Limb (tissue), 2 donors: ENCODE measurements around the gene TRERF1.

Source experiments
- DNase-seq, 2 donors: peaks; one replicate each; pipeline ENCODE4 v3.0.0-alpha.2; 2016; ENCODE audit errors: extremely low spot score in 2 of 2

The TRERF1 gene

DNA sequence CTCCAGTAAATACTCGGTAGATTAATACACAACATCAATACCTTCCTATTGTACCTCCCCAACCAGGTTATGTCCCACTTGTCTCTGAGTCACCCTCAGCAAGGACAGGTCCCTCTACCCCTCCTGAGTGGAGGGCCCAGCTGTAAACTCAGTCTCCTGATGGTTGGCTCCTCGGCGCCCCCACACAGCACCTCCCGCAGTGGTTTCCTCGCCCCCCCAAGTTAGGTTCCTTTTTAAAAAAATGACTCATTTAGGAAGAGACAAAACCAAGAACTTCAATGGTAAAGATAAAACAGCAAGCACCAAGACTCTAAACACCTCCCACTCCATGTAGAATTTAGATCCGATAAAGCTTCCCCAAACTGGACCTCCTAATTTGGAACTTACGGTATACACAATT lies 83.5 kb downstream of the TRERF1 start:
- DNase-seq = no peak

DNA sequence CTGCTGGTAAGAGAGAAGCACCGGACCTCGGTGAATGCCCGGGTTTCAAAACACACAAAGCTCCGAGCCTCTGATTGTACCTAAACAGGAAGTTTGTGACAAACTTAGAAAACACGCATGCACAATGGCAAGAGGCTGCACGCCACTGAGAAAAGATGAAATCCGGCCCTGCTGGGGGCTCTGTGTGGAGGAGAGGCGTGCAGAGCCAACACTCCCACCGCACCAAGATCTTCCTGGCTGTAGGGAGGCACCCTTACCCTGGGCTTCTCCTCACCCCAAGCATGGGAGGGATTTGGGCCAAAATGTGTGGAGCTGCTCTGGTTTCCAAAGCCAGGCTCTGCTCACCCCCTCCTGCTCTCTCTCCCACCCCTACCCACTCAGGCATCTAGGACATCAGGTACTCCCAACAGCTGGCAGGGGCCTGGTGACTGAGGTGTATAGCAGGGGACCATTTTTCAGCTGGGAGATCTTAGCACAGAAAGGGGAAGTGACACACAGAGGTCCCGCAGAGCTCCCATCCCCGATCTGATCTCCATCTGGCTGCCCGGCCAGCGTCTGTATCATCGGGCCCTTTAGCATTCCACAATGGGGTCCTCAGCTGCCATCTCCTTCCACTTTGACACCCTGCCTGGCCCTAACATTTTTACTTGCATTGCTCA lies 84.2 kb downstream of the TRERF1 start:
- no peak for DNase-seq

DNA sequence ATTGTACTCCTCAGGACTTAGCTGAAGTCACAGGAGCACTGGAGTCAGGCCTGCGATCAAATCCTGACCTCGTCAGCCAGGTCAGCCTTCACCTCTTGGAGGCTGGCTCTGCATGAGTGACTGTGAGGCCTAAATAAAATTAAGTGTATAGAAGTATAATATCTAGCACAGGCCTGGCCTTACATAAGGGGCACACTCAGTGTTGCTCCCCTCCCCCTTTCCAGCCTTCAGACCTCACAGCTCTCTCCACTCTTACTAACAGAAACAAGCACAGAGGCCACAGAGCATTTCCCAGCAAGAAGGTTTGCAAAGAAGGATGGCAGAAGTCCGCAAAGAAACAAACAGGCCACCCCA lies 84.8 kb downstream of the TRERF1 start:
- DNase-seq = no peak

DNA sequence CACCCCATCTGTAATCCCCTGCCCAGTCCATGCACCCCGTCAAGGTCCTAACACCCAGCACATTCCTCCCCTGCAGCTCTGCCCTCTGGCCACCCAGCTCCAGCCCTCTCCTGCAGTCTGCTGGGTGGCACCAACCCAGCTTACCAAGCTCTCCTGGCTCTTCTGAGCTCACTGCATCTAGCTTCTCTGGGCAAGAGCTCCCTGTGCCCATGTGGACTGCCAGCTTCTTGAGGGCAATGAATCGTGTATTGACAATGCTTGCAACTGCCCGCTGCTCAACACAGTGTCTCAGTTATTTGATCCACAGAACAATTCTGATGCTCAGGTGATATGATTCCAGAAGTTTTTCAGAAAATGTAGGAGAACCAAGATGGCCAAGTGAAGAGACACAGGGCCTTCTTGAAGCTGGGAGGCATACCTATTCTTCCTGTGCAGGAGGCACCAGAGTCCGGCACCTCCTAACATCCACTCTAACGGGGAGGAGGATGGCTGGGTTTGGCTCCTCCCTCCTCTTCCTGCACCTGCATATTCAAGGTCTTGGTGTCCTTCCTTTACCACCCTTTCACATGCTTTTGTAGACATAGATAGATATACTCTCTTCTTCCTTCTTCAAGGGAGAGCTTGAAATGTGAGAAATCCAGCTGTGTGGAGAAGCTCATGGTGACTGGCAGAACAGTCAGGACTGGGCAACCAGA lies 85.6 kb downstream of the TRERF1 start:
- DNase-seq = no peak

DNA sequence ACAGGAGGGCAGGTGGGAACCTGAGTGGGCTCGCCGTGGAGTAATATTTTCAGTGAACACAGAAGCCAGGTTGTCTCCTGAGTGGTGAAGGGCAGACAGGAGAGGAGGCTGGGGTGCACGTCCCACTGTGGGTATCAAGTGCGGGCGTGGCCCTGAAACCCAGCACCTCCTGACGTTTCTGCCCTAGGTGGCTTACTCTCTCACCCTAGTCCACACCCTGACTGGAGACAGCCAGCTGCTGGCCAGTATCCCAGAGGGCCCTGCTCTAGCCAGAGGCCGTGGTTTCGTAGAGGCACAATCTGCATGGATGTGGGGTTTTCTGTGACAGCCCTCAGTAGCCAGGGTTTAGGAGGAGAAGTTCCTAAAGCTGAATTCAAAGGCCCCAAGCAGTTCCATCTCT lies 86.7 kb downstream of the TRERF1 start:
- no peak for DNase-seq

DNA sequence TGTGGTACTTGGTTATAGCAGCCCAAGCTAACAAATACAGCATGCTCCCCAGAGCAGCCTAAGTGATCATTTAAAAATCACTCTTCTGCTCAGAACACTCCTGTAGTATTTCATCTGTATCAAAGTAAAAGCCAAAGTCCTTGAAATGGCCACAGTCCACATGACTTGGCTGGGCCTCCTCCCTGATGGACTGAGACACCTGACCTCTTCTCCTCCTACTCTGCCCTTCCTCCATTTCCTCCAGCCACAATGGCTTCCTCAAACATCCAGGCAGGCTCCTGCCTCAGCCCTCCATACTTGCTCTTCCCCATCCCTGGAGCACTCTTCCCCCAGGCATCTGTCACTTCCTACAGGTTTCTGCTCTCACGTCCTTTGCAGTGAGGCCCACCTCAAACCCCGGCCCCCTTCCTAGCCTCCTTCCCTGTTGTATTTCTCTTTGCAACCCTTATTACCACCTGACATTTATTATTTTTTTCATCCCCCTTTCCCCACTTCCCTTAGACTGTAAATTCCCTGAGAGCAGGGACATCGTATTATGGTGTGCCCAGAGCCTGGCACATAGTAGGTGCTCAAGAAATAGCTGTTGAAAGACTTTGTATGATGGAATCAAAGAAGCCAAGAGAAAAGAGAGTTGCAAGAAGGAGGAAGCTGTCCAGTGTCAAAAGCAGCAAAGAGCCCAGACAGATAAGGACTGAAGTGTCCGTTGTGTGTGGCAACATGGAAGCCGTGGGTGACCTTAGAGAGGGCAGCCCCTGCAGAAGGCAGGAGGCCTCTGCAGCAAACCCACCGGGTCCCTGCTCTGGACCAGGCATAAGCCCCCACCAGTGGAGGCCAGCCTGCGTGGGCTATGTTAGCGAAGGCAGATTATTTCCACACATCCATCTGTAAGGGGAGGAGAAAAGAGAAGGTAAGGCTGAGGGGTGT lies 87.5 kb downstream of the TRERF1 start:
- no peak for DNase-seq

DNA sequence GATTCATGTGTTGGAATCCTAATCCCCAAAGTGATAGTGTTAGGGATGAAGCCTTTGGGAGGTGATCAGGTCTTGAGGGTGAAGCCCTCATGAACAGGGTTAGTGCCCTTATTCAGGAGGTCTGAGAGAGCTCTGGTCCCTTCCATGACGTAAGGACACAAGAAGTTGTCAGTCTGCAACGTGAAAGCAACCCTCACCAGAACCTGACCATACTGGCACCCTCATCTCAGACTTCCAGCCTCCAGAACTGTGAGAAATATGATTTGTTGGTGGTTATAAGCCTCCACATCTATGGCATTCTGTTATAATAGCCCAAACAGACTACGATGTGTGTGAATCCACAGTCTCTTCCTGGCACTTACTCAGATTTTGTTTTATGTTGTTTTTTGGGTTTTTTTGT lies 90.7 kb downstream of the TRERF1 start:
- no peak for DNase-seq

DNA sequence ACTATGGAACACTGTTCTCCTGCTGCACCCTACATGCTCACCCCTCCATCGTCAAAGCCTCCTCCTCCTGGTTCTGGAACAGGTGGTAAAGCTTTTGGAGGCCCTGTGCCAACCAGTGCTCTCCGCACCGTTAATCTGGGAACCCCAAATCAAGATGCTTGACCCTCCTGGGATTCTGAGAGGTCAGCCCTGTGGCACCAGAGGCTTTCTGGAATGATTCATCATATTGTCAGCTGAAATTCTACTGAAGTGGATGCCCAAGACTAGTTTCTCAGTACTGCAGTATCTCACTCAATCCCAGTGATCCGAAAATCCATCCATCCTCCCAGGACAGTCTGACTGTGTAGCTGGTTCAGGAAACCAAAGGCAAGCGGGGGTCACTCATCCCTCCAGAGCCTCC lies 92.7 kb downstream of the TRERF1 start:
- DNase-seq = no peak

DNA sequence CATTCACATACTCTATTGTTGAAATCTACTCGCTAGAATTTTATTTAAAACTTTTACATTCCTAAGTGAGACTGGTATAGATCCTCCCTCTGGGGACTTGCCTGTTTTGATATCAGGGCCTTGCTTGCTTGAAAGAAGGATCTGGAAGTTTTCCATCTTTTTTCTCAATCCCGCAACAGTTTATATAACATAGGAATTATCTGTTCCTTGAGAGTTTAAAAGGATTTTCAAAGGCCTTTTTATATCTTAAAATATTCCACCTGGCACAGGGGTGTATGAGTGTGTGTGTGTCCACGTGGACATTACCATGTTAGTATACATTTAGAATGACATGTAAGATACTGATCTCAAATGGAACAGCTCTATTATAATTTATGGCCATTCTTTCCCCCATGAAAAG lies 96.3 kb downstream of the TRERF1 start:
- DNase-seq = no peak

DNA sequence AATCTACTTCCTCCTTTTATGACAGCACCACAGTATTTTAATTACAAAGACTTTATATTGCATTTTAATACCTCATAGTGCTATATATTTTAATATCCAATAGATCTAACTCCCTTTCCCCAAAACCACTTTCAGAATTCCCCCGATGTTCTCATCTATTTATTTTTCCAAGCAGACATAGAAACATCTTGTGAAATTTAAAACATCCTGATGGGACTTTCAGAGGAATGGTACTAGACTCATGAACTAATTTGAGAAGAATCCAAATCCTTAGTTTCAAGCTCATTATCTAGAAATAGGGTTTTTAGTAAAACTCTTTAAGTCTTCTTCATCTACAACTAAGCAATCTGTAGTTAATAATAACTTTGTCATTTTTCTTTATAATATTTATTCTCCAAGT lies 97.0 kb downstream of the TRERF1 start:
- DNase-seq = no peak

DNA sequence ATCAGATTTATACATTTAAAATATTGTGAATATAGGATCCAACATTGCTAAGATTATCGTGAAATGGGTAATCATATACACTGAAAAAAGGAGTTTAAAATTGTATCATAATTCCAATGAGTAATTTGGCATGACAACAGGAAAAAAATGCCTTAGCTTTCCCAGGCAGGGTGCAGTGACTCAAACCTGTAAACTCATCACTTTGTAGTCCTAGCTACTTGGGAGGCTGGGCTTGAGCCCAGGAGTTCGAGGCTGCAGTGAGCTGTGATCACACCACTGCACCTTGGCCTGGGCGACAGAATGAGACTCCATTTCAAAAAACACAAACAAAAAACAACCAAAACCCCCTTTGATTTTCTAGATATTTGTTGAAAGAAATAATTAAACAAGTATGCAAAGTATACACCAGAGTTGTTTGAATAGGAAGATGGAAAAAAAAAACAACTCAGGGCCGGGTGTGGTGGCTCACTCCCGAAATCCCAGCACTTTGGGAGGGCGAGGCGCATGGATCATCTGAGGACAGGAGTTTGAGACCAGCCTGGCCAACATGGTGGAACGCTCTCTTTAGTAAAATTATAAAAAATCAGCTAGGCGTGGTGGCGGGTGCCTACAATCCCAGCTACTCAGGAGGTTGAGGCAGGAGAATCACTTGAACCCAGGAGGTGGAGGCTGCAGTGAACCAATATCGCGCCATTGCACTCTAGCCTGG lies 98.7 kb downstream of the TRERF1 start:
- no peak for DNase-seq

DNA sequence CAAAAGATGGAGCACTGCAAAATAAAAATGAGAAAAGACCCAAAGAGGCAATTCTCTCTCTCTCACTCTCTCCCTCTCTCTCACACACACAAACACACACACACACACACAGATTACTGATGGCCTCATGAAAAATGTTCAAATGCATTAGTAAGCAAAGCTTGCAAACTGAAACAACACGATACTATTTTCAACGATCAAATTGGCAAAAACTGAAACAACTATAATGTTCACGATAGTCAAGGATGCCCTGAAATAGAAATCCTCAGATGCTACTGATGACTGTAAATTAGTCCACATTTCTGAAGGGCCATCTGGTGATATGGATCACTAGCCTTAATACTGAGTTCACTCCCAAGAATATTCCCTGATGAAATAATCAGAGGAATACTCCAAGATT lies 100.8 kb downstream of the TRERF1 start:
- no peak for DNase-seq

DNA sequence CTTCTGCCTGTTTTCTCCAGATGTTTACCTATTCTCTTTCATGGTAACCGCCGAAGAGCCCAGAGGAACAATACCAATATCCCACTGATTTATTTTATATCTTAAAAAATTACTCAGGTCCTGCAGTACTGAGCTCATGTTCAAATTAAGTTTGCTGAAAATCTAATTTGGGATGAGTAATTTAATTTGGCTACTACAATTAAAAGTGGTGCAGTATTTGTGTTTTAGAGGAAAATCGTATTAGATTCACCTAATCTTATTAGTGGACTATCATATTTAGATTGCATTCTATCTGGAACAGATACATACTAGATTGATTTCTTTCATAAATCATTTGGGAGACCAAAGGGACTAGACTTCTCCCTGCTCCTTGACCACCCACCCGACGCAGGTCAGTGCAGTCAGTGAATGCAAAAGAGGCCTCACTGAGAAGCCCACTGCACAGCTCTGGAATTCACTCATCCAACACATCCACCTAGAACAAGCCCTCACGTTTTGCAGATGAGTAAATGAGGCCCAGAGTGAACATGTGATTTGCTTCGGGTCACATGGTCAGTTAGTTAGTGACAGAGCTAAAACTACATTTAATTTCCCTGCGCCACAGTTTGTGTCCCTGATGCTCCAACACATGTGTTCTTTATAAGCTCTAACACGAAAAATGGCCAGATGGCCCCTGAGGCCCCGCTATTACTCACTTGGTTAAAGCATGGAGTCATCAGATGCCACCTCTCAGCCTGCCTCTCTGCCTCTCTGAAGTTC lies 101.8 kb downstream of the TRERF1 start:
- DNase-seq = no peak

DNA sequence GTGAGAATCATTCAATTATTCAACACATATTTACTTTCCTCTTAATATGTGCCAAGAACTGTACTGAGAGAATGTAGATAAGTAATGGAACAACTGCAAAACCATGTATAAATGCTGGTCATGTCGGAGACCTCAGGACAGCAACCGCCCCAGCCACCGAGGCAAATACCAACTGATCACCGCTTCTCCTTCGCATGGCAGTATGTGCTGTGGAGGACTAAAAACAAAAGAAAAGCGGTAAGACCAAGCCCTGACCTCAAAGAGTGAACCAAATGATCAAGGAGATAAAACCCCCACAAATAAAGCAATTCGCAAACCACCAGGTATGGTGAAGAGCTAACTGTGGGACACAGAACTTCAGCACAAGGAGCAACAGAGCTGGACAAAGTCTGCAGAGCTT lies 104.3 kb downstream of the TRERF1 start:
- DNase-seq = no peak

DNA sequence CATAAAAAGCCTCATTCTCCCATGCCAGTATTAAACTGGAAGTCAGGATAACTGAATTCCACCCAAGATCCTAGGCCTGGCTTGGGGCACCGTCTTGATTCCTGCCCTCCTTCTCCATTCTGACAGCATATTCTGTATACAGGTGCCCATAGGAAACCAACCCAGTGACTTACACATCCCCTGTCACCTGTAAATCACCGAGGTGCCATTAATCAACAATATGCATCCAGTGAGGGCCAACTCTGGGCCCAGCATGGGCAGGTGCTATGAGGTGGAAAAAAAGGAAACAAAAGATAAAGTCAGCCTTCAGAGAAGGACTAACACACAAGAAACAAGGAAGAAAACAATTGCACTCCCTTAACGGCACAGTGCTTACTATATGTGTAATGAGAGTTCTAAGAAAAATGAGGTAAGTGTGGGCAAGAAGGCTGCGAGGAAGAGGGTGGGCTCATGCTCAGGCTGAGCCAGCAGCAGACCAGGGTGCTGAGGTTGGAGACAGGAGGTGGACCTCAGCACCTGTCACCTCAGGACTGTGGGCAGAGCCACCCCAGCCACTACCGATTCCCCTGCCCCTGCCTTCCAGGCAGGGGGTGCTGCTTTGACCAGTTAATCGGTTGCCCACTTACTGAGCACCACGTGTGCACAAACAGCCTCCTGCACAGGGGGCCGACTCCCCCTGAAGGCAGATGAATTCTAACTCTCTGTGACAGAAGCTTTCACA lies 105.9 kb downstream of the TRERF1 start:
- DNase-seq = no peak

DNA sequence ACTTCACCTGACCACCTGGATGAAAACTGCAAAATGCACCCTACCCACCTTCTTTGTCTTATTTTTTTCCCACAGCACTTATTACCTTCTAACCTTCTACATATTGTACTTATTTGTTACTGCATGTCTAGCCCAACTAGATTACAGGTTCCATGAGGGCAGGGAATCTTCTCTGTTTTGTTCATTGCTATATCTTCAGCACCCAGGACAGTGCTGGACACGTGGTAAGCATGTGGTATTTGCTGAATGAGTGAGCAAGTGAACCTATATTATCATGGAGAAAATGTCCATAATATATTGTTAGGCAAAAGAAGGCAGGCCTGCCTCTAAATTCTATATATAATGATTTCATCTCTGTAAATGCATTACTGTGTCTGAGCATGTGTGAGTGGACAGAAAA lies 107.0 kb downstream of the TRERF1 start:
- no peak for DNase-seq

DNA sequence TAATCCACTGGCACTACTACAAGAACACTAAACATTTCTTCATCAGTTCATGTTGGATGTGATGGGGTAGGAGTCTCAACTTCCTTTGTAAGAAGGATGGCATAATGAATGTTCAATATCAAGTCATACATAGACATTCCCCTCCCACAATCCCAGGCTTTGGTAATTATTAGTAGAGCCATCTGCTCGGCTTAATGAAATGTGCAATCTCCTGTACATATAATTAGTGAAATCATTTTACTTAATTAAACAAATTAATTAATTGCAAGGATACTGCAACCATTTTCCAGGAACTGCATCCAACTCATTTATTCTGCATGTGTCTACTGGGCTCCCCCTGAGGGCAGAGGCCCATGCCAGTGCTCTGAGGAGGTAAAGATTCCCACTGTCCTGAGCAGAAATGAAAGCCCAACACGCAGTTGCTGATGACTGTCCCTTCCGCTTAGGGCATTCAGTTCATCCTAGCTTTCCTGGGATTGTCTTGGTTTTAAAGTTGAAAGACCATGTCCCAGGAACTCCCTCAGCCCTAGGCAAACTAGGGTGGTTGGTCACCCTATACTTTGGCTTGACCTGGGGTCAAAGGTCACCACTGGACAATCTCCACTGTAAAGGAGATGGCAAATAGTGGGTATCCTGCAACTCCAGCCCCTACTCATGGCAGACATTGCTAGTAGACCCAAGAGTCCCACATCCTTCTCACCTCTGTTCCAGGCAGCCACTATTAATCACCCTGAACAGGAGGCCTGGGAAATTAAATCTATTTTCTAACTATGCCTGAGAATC lies 109.8 kb downstream of the TRERF1 start:
- DNase-seq = no peak

DNA sequence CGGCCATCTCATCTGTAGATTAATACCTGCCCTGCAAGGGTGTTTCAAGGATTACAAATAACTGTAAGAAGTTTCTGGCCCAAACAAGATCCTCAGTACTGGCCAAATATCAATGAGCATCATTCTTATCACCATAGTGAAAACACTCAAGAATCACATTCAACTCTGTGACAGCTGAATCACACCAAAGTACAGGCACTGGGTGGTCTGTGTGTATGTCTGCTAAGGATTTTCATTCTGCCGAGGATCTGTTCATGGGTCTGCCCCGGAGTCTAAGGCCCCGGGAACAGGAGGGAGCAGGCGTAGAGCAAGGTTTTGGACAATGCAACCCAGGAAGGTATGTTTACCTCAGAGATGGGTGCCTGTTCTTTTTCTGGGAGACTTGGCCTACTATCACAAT lies 110.5 kb downstream of the TRERF1 start:
- DNase-seq = no peak

DNA sequence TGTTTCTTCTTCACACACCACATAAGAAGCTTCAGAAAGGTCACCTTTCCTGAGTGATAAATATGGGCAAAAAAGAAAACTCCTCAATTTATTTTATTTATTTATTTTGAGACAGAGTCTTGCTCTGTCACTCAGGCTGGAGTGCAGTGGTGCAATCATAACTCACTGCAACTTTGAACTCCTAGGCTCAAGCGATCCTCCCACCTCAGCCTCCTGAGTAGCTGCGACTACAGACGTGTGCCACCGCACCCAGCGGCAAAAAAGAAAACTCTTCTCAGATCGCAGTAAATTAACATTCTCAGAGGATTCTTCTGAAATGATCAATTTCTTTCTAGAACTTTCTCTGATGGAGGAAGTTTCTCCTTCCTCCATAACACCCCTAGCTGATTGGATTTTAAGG lies 111.2 kb downstream of the TRERF1 start:
- no peak for DNase-seq

DNA sequence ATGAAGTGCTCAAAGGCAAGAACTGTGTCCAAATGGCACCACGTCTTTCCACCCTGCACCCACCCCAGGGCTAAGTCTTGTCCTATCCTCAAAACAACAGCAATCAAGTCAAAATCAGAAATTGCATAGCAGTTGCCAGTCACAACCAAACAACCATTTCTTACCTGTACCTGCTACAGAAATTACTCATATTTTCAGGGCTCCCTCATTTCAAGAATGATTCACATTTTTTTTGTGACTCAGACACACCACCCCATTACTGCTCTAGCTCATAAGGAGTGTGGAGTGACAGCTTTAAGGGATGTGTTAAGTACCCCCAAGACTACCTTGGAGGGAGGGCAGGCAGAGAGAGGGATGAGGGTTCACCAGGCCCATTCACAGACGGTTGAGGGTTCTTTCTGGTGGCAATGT lies 111.7 kb downstream of the TRERF1 start:
- DNase-seq = no peak
